ENCODE data around the gene SGCD. TPM values are rescaled to one million over a fixed set of nuclear protein-coding genes. Genes with fewer than 3 reads are reported as not detected.

Gene SGCD
- total RNA-seq, 4 donors from 2014 or later = 0.83 to 9.6 (median 1.9) TPM

- no peaks in the 10 kb centered on the region for H3K36me3 ChIP-seq
- DNase-seq = no peak
- no peak overlapping the region for H3K27ac ChIP-seq
- no peaks in the 10 kb centered on the region for H3K27me3 ChIP-seq
- no peak overlapping the region for H3K4me3 ChIP-seq
- H3K9me3 ChIP-seq = no peaks in the 10 kb centered on the region
- TF ChIP-seq CTCF (IDR thresholded peaks at IDR 0.05) (no peak), POLR2A (IDR thresholded peaks at IDR 0.05) (no peak)
- H3K4me1 ChIP-seq = no peaks in the 10 kb centered on the region
These were observed 195.9 kb downstream of the SGCD start for GRCh38 chr5:156522651-156523529.

DNA sequence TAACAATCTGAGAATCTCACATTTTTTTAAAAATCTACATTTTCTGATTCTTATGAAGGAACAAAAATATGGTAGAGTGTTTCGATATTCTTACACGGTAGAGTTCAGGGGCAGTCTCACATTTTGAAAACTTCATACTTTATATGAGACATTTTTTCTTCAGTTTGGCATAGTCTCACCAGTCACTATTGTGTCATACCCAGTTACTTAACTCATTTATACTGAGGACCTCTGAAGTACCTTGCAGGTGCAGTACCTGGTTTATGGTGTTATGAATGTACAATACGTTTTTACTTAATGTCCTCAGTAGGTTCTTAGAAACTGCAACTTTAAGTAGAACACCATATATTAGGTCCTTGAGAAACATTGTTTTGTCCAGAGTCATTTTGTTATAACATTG, 196.6 kb downstream of the SGCD start:
- DNase-seq = no peak

DNA sequence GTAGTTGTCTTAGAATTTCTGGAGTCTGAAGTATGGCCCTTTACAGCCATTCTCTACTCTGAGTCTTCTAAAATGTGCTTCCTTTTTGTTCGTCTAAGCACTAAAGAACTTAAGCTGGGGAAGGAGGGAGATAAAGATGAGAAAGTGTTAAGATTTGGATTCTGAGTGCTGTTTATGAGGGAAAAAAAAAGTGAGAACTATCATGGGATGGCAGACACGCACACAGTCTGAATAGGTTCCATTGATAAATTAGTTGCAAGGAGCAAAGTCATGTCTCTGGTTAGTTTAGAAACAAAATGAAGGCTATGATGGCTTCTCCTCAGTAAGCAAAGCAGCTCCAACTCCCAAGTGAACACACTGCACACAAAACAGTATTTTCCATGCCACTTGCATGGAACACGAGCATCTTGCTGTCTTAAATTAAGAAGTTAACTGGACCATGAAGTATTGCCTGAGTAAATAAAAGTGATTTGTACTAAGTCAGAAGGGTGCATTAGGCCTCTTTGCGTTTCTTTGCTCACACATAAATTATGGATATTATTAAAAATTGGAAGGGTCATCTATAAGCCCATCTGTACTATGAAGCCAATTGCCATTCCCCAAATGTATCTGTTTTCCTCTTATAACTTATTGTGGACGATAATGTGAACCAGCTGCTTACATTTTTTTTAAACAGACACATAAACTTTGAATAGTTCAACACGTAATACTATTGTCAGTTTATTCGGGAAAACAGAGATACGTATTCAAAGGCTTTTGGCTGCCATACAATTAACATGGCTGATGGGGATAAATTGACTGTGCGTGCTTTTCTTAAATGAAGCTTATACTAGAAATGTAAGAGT, 199.3 kb downstream of the SGCD start:
- no peaks in the 10 kb centered on the region for H3K9me3 ChIP-seq
- no peak overlapping the region for H3K27ac ChIP-seq
- TF ChIP-seq CTCF (IDR thresholded peaks at IDR 0.05) (no peak), POLR2A (IDR thresholded peaks at IDR 0.05) (no peak)
- H3K4me3 ChIP-seq = no peak overlapping the region
- DNase-seq = no peak
- no peaks in the 10 kb centered on the region for H3K27me3 ChIP-seq
- no peaks in the 10 kb centered on the region for H3K4me1 ChIP-seq
- no peaks in the 10 kb centered on the region for H3K36me3 ChIP-seq

More for the DNA sequence above, 196.6 kb downstream of the SGCD start:
- Histone ChIP-seq H3K4me3 (no peak overlapping the region), H3K36me3 (no peaks in the 10 kb centered on the region), H3K27ac (no peak overlapping the region), H3K9me3 (no peaks in the 10 kb centered on the region), H3K27me3 (no peaks in the 10 kb centered on the region), H3K4me1 (no peaks in the 10 kb centered on the region)
- TF ChIP-seq CTCF (IDR thresholded peaks at IDR 0.05) (no peak), POLR2A (IDR thresholded peaks at IDR 0.05) (no peak)

DNA sequence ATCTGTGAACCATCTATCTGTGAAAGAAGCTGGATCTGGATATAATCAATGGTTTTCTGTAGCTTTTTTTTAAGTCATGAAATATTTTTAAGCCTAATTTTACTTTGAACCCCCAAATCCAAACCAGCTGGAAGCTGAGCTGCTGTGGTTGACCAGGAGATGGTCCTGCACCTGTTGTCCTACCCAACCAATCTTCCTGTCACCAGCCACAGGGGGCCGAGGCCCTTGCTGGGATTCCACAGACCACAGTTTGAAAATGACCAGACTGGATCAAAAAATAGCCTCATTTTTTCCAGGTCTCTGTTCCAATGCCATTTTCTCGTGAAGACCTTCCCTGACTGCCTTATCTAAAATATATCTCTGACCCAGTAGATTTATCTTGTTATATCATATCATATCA, 200.6 kb downstream of the SGCD start:
- Histone ChIP-seq H3K9me3 (no peaks in the 10 kb centered on the region), H3K4me1 (no peaks in the 10 kb centered on the region), H3K36me3 (no peaks in the 10 kb centered on the region), H3K4me3 (no peak overlapping the region), H3K27ac (no peak overlapping the region), H3K27me3 (no peaks in the 10 kb centered on the region)
- no peak for TF ChIP-seq CTCF (IDR thresholded peaks at IDR 0.05)
- TF ChIP-seq POLR2A (IDR thresholded peaks at IDR 0.05) = no peak
- no peak for DNase-seq

GRCh38 chr5:156528673-156529072, 201.7 kb downstream of the SGCD start:
- Histone ChIP-seq H3K27me3 (no peaks in the 10 kb centered on the region), H3K4me3 (no peak overlapping the region), H3K36me3 (no peaks in the 10 kb centered on the region), H3K4me1 (no peaks in the 10 kb centered on the region), H3K9me3 (no peaks in the 10 kb centered on the region), H3K27ac (no peak overlapping the region)
- TF ChIP-seq CTCF (IDR thresholded peaks at IDR 0.05) (no peak), POLR2A (IDR thresholded peaks at IDR 0.05) (no peak)
- DNase-seq = no peak
